Measurements from ENCODE around the gene LYRM1.
A peak's percentile ranks its signal among the peaks of the same experiment; 100 is the strongest.
"Not testable (repeated sequence)": the region's sequence is repeated elsewhere in the genome, so short reads cannot be mapped to it uniquely, and the experiment has no call there.

LYRM1 gene

GRCh38 chr16:20903899-20904506 lies 3.4 kb downstream of the LYRM1 start:
- DNase-seq, result peak in 1 of 2 experiments; percentile 37

- DNase-seq, result peak; percentile 73 to 79
Observed at GRCh38 chr16:20904507-20905081, 4.0 kb downstream of the LYRM1 start.

GRCh38 chr16:20905576-20905975 lies 5.0 kb downstream of the LYRM1 start:
- no peak for DNase-seq

GRCh38 chr16:20906341-20907255 lies 6.0 kb downstream of the LYRM1 start:
- no peak for DNase-seq

GRCh38 chr16:20910781-20911321 lies 10.3 kb downstream of the LYRM1 start:
- DNase-seq, result peak; percentile 75 to 80

- DNase-seq, result no peak
Observed at GRCh38 chr16:20911361-20911760, 10.8 kb downstream of the LYRM1 start.

GRCh38 chr16:20916289-20916688 lies 15.7 kb downstream of the LYRM1 start:
- no peak for DNase-seq

- DNase-seq, result peak; percentile 26 to 32
Observed at GRCh38 chr16:20916942-20917341, 16.4 kb downstream of the LYRM1 start.

- no peak for DNase-seq
Observed at GRCh38 chr16:20918486-20919239, 18.1 kb downstream of the LYRM1 start.

- DNase-seq, result no peak
Observed at GRCh38 chr16:20920091-20920490, 19.5 kb downstream of the LYRM1 start.

GRCh38 chr16:20920799-20921198 lies 20.2 kb downstream of the LYRM1 start:
- DNase-seq, result no peak

- no peak for DNase-seq
Observed at GRCh38 chr16:20923876-20924275, 23.3 kb downstream of the LYRM1 start.

- DNase-seq, result no peak
Observed at GRCh38 chr16:20925751-20926150, 25.2 kb downstream of the LYRM1 start.

GRCh38 chr16:20928774-20929411 lies 28.3 kb downstream of the LYRM1 start:
- DNase-seq, result no peak

- not testable (repeated sequence) for DNase-seq
Observed at GRCh38 chr16:20929676-20930364, 29.2 kb downstream of the LYRM1 start.

GRCh38 chr16:20930365-20930690 lies 29.8 kb downstream of the LYRM1 start:
- DNase-seq, result no peak

- DNase-seq, result no peak
Observed at GRCh38 chr16:20931066-20931600, 30.6 kb downstream of the LYRM1 start.

GRCh38 chr16:20933589-20933988 lies 33.0 kb downstream of the LYRM1 start:
- DNase-seq, result no peak

GRCh38 chr16:20937736-20938135 lies 37.2 kb downstream of the LYRM1 start:
- no peak for DNase-seq

GRCh38 chr16:20938426-20938825 lies 37.9 kb downstream of the LYRM1 start:
- no peak for DNase-seq

- no peak for DNase-seq
Observed at GRCh38 chr16:20939611-20940010, 39.0 kb downstream of the LYRM1 start.
